Measurements from ENCODE around the gene MEDAG.

Gene MEDAG

DNA sequence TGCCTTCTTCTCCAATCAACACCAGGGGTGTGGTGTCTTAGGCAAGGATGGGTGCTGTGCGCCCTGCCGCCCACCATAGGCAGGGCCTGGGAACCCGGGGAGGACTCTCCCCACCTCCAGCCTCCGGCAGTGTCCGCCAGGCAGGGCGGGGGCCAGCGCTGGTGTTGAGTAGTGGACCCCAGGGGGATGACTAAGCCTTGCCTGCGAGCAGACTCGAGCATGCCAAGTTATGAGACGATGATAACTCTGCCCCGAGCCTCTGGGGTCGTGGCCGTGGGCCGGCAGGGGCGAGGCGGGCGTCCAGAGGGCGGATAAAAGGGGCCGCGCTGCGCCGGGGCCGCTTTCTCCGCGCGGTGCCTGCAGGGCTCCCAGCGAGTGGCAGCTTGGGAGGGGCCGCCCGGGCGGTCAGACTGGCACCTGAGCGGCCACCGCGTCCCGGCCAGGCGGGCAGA lies at the start of gene MEDAG:
MEDAG (plus strand) TSS at position 340 of the 452 bp plus-strand sequence. CDS start 245 bp downstream, outside the sequence.
- no peak for DNase-seq (ENCODE audit: low spot score)

DNA sequence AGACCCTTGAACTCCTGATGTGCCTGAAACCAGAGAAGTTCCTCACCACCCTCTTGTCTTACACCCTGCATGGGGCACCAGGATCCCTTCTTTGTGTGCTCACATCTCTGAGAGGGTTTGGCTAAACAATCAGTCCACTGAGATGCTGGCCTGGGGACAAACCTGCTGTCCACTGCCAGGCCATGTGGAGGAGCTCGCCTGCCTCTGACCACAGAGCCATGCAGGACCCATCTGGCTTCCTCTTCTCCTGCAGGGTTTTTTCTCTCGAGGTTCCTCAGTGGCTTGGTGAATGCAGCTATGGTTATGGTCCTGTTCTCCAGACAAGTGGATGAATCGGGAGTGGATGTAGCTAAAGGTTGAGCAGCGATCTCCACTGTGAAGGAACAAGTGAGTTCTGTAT lies 49.1 kb upstream of the MEDAG start:
- DNase-seq (ENCODE audit: low spot score), result no peak

DNA sequence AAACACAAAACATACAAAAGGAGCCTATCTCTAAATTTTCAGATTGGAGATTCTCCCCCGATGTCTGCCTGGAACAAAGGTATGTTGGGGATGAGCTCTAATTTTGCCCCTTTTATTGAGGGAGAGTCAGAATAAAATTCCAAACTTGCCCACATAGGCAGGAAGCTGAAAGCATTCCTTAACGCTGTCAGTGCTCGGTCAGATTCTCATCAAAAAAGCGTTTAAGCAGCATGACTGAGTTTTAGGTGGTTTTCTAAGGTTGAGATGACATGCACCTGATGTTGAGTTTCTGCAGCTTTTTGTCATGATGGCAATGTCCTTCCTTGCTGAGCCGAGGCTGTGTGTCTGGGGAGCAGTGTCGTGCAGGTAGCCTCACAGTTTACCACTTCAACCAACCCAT lies 48.4 kb upstream of the MEDAG start:
- no peak for DNase-seq (ENCODE audit: low spot score)

DNA sequence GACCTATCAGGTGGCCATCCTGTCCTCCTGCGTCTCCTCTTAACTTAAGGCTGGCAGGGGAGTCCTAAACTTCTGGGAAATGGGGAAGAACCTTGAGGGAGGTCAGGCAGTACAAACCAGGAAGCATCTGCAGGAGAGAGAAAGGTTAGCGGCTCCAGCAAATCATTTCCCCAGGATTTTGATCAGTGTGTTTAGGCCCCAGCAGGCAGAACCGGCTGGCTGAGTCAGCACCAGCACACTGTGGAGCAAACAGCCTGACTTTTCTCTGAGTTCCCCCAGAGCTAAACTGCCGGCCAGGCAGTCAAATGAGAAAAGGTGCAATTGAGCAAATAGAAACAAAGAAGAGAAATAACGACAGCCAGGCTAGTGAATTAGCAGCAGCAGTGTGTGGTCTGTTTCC lies 46.7 kb upstream of the MEDAG start:
- no peak for DNase-seq (ENCODE audit: low spot score)

DNA sequence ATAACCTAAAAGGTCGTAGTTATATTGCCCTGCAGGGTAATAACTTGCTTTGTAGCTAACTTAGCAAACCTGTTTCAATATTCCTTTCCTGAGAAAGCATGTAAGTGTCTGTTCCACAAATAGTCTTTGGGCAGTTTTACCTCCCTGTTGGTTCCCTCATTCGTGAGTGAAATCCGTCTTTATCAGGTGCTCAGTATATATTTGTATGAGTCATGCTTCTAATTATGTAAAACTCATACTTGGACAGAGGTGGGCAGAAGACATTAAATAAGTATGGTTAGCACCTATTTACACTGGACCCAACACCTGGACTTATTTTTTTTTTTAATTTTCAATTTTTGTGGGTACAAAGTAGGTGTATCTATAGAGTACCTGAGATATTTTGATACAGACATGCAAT lies 44.9 kb upstream of the MEDAG start:
- DNase-seq (ENCODE audit: low spot score), result no peak

DNA sequence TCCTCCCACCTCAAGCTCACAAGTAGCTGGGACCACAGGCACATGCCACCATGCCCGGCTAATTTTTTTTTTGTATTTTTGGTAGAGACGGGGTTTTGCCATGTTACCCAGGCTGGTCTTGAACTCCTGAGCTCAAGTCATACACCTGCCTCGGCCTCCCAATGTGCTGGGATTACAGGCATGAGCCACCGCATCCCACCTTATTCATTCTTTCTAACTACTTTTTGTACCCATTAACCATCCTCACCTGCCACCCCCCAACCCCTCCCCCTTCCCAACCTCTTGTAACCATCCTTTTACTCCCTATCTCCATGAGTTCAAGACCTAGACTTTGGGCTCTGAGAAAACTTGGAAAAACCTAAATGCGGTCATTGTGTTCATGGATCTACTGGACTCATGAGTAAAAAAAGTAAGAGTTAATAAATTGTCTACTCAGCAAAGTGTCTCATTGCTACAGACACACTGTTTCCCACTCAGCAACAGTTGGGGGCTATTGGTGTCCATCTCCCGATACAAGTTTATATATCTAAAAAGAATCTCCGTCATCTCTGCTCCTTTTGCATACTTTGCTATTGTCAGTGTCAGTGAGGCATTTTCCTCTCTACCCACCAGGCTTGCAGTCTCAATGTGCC lies 44.1 kb upstream of the MEDAG start:
- no peak for DNase-seq (ENCODE audit: low spot score)

DNA sequence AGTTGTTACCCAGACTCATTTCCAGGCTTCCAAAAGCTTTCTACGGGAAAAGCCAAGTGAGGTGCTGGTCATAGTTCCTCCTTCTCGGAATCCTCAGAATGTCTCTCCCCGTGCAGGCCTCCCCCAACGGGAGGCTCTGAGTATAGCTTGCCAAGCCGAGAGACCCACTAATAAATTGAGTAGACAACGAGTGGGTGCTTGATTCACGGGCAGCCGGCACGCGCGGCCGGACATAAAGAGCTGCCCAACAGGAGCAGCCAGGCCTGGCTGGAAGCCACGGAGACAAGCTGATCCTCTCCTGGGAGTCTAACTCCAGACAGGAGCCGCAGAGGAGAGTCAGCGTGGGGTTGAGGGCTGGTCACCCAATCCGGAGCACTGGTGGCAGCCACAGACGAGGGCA lies 43.4 kb upstream of the MEDAG start:
- DNase-seq (ENCODE audit: low spot score), result no peak

DNA sequence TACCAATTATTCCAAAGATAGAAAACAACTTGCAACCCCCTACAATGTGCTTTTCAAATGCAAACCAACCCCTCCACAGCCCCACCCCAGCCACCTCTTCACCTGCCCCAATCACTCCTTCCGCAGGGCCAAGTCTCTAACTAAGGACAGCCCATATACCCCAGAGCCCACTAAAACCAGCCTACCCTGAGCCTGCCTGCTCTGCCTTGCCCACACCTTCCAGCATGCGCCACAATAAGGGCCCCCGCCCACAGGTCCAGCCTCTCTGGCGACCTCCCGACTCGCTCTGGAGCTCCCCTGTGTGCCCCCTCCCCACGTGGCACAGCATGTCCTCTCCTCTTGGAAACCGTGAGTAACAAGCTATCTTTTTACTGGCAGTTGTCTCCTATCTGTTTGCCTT lies 42.8 kb upstream of the MEDAG start:
- DNase-seq (ENCODE audit: low spot score), result no peak

DNA sequence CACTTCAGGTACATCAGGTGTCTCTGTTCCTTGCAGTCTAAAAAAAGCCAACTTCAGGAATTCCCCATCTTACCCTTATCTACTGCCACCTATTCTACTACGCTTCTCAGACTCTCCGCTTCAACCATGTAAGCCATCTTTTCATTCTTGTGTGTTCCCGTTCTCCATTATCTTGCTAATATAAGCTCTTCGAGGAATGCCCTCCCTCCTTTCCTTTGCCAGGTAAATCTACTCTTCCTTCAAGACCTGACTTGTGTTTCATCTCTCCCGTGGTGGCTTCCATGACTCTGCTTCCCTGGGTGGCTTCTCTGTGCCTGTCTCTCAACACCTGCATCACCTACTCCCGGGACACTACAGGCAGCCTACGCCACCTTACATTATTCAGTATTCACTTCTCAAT lies 42.3 kb upstream of the MEDAG start:
- no peak for DNase-seq (ENCODE audit: low spot score)

DNA sequence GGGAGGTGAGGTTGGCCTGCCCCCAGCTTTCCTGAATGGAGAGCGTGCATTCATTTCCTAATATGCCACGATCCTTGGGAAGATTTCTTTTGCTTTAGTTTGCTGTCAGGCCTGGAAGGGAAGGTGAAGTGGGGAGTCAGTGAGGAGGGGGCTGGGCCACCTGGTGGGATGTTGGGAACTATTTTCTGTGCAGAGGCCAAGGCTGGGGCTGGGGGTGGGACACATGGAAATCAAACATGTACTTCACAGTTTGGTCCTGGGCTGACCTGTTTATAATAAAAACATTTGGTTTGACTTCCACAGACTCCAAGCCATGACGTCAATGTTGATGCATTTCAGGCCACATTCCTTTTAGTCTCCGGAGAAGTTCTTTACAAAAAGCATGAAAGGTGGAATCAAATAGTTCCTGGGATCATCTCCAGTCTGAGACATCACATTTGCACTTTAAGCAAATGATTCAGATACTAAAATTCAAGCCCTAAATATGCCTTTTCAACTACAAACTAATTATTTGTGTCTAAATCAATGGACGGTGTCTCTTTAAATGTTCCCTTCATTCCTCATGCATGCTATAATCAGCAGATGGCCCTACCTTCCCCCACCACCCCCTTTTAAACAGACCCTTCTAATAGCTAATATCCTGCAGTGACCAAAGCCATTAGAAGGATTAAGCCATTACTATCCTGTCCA lies 41.5 kb upstream of the MEDAG start:
- DNase-seq (ENCODE audit: low spot score), result no peak

DNA sequence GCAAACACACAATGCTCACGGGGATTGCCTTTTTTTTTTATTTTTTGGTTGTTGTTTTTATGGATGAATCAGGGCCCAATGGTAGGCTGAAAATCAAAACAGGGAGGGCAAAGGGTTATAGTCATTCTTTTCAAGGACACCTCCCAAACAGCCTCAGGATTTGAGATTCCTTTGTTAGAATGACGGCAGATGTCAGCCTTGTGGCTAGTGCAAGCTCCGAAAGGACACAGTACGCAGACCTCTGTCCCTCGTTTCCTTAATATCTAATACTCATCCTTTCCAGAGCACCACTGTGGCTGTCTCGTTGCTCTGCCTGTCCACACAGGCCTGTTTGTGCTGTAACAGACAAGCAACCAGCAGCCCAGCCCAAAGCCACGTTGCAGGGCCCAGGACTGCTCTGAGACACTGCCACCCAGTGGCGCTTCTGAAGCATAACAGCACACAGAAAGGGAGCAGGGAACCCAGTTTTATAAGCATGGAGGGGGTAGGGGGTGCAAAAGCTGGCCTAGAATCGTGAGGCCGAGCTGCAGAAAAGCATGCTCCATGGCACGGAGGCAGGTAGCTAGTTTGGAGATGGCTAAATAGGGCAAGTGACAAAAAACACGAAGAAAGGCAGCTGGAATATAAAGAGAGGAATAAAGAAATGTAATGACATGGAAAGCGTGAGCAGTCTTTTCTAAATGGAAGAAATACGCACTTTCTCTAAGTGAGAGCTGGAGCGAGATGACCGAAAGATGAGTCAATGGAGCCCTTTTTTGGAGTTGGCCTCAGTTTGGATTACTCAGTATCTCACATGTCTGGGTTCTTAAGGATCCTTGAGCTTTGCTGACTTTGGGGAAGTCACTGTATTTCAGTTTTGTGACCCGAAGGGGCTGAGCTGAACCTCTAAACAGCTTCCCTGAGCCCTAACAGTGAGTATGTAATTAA lies 40.7 kb upstream of the MEDAG start:
- DNase-seq (ENCODE audit: low spot score), result peak; percentile 75

DNA sequence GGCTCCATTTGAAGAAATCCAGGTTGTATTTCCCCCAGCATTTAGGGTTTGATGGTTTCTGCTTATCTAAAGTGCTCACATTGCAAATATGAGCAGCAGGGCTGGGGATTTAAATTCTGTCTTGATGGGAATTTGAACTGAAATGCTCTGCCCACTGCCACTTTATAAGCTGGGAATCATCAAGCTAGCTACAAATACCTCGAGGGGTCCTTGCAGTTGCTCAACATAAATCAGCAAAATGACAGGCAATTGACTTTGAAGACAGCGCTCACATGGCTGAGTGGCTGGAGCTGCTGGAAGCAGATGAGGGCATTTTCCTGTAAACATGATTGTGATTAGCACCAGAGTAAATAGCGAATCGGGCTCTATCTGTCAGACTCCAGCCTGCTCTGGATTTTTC lies 39.4 kb upstream of the MEDAG start:
- no peak for DNase-seq (ENCODE audit: low spot score)

DNA sequence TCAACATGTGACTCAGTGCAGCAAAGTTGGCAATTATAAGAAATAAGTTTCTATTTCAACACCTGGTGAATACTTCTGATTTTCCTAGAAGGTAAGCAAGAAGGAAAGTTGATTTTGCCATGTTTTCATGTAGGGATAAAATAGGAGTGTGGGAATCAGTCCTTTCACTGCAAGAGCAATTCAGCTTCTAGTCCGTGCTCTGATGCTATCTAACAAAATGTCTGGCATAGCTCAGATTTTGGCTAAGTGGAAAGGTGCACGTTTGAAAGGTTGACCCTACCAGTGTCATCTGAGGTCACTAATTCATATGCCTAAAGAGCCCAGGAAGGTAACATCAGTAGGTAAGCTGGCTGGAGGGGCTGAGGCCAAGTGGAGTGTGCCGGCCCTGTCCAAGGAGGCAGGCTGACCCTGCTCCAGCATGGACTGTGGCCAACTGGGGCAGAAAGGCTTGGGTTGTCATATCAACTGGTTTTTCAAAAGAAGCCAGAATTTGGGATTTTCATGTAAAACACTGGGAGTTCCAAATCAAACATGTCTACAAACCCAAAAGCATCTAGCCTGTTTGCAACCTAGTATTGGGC lies 38.9 kb upstream of the MEDAG start:
- no peak for DNase-seq (ENCODE audit: low spot score)

DNA sequence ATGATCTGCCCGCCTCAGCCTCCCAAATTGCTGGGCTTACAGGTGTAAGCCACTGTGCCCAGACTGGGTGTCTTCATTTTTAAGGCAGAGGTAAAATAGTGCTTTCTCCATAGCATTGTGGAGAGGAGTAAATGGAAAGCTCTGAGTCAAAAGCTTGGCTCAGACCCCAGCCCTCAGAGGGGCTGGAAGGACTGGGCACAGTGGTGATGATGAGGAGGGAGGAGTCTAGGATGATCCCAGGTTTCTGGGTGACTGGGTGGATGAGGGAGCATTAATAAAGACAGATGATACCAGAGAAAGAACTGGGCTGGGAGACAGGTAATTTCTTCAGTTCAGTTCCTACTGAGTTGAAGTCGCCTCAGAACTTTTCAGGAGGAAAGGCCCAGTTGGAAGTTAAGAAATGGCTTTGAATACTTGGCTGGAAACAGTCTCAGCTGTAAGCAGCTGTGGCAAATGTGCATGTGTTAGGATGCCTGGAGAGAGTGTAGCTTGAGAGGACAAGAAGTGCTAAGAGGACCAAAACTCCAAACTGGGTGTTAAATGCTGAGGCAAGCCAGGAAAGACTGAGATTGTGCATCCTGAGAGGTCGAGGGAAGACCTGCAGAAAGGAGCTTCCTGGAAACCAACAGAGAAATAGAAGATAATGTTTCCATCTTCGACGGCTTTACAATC lies 37.1 kb upstream of the MEDAG start:
- no peak for DNase-seq (ENCODE audit: low spot score)

DNA sequence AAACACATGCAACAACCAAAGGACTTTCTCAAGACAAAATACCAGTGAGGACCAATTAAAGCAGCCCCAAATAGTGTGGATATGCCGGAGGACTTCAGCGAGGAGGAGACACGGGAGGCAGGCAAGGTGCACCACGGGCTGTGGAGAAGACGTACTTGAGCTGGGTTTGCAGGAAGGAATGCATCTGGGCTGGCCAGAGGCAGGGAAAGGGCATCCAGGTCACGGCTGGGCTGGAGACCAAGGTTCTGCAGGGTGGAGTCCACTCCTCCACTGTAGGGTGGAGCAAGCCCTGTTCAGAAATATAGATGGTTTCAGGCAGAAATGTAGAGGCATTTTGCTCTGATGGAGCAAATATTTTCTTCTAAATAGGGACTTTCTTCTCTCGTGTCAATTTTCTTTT lies 36.6 kb upstream of the MEDAG start:
- no peak for DNase-seq (ENCODE audit: low spot score)

DNA sequence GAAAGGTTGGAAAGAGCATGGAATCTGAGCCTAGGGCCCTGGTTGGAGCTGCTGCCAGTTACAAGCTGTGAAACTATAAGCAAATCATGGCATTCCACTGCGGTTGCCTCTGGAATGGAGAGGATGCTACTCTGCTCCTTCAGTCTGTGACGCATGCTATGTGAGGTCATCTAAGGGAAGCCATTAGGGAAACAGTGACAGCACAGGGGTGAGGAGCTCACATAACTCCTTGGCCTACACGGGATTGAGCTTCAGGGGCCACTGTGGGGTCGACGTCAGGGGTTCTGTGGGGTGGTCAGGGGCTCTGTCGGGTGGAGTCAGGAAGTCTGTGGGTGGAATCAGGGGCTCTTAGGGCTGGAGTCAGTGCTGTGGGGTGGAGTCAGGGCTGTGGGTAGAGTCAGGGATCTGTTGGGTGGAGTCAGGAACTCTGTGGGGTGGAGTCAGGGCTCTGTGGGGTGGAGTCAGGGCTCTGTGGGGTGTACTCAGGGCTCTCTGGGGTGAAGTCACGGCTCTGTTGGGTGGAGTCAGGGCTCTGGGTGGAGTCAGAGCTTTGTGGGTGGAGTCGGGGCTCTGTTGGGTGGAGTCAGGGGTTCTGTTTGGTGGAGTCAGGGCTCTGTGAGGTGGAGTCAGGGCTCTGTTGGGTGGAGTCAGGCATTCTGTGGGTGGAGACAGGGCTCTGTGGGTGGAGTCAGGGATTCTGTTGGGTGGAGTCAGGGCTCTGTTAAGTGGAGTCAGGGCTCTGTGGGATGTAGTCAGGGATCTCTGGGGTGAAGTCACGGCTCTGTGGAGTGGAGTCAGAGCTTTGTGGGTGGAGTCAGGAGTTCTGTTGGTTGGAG lies 35.8 kb upstream of the MEDAG start:
- no peak for DNase-seq (ENCODE audit: low spot score)

DNA sequence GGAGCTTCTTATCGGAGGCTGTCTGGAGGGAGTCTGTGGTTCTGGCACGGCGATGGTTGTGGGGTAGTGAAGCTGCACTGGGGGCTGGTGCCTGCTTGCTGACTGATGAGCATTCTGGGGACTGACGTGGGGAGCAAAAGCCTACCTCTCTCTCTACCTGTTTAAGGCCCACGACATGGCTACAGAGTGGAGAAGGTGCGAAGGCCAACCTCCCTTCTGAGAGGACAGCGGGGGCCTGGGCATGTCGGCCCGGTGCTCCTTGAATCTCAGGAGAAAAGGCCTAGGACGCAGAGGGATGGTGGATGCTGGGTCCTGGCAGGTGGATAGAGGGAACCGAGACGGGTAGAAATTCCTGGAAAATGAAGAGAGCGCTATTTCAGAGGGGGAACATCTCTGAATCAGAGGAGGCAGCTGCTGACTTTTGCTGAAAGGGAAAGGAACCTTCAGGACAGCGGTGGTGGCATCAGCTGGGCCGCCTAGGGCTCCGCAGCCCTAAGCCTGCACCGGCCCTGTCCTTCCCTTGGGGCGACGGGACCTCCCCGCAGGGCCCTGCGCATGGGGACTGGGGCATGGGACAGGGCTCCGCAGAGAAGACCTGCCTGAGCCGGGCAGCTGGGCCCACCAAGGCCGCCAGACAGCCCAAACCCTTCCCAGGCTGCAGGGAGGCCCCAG lies 35.0 kb upstream of the MEDAG start:
- no peak for DNase-seq (ENCODE audit: low spot score)

DNA sequence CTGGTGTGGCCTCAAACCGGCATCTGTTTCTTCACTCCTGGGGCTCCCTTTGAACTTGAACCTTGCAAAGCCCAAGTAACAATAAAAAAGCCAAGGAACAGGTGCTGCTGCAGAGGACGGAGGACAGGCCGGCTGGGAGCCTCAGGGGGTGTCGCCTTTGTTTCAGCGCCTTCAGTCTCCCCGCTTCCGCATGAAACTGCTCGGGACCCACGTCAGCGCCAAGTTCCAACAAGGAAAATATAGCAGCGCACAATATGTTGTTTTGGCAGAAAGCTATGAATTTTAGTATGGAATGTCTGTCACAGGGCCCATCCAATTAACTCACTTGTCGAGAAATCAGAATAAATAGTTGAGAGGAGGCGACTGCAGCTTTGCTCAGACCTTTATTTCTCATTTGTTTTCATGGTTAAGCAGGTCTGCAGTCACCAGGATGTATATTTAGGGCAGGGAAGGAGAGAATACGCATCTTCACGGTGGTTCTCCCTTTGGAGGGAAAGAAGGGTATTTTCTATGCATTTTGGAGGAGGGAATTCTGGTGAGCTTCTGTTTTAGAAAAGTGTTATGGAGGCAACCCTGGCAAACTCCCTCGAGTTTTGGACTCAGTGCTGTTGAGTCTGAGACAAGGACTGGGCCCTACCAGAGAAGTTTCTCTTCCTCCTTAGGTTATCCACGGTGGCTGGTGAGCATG lies 34.3 kb upstream of the MEDAG start:
- DNase-seq (ENCODE audit: low spot score), result no peak

DNA sequence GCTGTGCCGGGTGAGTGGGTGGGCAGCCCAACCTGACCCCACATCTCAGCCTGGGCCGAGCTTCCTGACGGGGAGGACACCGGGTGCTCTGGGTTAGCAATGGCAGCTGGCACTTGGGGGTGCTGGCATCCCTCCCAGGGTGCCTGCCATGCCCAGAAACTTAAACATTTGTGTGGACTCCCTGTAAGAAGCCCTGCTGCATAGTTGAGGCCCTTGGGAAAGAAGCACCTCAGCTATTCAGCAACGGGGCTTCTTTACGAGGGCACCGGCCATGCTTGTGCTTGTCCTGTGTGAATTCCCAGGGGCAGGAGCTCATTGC lies 33.8 kb upstream of the MEDAG start:
- DNase-seq (ENCODE audit: low spot score), result no peak
